WTC11 (cell line): ENCODE measurements around the gene MTA1. TPM values are rescaled to one million over a fixed set of nuclear protein-coding genes. Genes with fewer than 3 reads are reported as not detected.

ENCODE experiments used
- ATF2 ChIP-seq: sonication (generic); formaldehyde crosslinking; IDR thresholded peaks from 2 replicates; pipeline ENCODE4 v1.8.1; 2022; ENCODE audit warnings: low read depth, missing genetic modification reagents, borderline replicate concordance
- ATF3 ChIP-seq: sonication (generic); formaldehyde crosslinking; conservative IDR thresholded peaks from 2 replicates; pipeline ENCODE4 v1.8.1; 2022; ENCODE audit warnings: mild to moderate bottlenecking, missing genetic modification reagents
- CREB1 ChIP-seq: sonication (generic); formaldehyde crosslinking; IDR thresholded peaks from 2 replicates; pipeline ENCODE4 v1.8.0; 2023; ENCODE audit warnings: mild to moderate bottlenecking, missing genetic modification reagents
- CREM ChIP-seq: sonication (generic); formaldehyde crosslinking; IDR thresholded peaks from 2 replicates; pipeline ENCODE4 v1.8.1; 2022; ENCODE audit warnings: mild to moderate bottlenecking, missing genetic modification reagents, moderate library complexity
- ETV6 ChIP-seq: sonication (generic); formaldehyde crosslinking; IDR thresholded peaks from 2 replicates; pipeline ENCODE4 v1.8.1; 2022; ENCODE audit warnings: mild to moderate bottlenecking, missing genetic modification reagents
- FOXJ3 ChIP-seq: sonication (generic); formaldehyde crosslinking; IDR thresholded peaks from 2 replicates; pipeline ENCODE4 v1.9.0; 2021; ENCODE audit warnings: missing genetic modification reagents, mild to moderate bottlenecking, borderline replicate concordance
- GRHL2 ChIP-seq: fragments of 250-450 bp; sonication (Bioruptor Pico); IDR thresholded peaks from 2 replicates; pipeline ENCODE4 v1.8.0; 2022; ENCODE audit warnings: mild to moderate bottlenecking, moderate library complexity; ENCODE audit not compliant: insufficient replicate concordance, severe bottlenecking
- IRF1 ChIP-seq: sonication (generic); formaldehyde crosslinking; IDR thresholded peaks from 2 replicates; pipeline ENCODE4 v1.8.0; 2023; ENCODE audit warnings: missing genetic modification reagents
- JUN ChIP-seq: sonication (generic); formaldehyde crosslinking; IDR thresholded peaks from 2 replicates; pipeline ENCODE4 v1.8.0; 2023; ENCODE audit warnings: mild to moderate bottlenecking, missing genetic modification reagents
- MYBL2 ChIP-seq: sonication (generic); formaldehyde crosslinking; IDR thresholded peaks from 2 replicates; pipeline ENCODE4 v1.8.1; 2023; ENCODE audit warnings: mild to moderate bottlenecking, moderate library complexity, missing genetic modification reagents
- PREB ChIP-seq: sonication (generic); formaldehyde crosslinking; IDR thresholded peaks from 2 replicates; pipeline ENCODE4 v1.8.1; 2022; ENCODE audit warnings: mild to moderate bottlenecking, missing genetic modification reagents, moderate library complexity, borderline replicate concordance
- SMAD3 ChIP-seq: sonication (generic); formaldehyde crosslinking; IDR thresholded peaks from 2 replicates; pipeline ENCODE4 v1.8.0; 2022; ENCODE audit warnings: missing genetic modification reagents, mild to moderate bottlenecking, borderline replicate concordance
- SOX15 ChIP-seq: fragments of 250-450 bp; sonication (Bioruptor Pico); IDR thresholded peaks from 2 replicates; pipeline ENCODE4 v1.9.0; 2021; ENCODE audit warnings: mild to moderate bottlenecking
- STAT6 ChIP-seq: sonication (generic); formaldehyde crosslinking; conservative IDR thresholded peaks from 2 replicates; pipeline ENCODE4 v1.8.1; 2023; ENCODE audit warnings: mild to moderate bottlenecking, low read depth, missing genetic modification reagents, moderate library complexity
- TCF7 ChIP-seq: sonication (generic); formaldehyde crosslinking; IDR thresholded peaks from 2 replicates; pipeline ENCODE4 v1.8.0; 2022; ENCODE audit warnings: mild to moderate bottlenecking, low read depth, missing genetic modification reagents, moderate library complexity
- TEAD4 ChIP-seq: sonication (generic); formaldehyde crosslinking; IDR thresholded peaks from 2 replicates; pipeline ENCODE4 v1.8.0; 2022; ENCODE audit warnings: mild to moderate bottlenecking, missing genetic modification reagents
- USF1 ChIP-seq: sonication (generic); formaldehyde crosslinking; IDR thresholded peaks from 2 replicates; pipeline ENCODE4 v1.8.0; 2022; ENCODE audit warnings: mild to moderate bottlenecking, missing genetic modification reagents
- ZMAT4 ChIP-seq: fragments of 250-450 bp; sonication (Bioruptor Pico); IDR thresholded peaks from 2 replicates; pipeline ENCODE4 v1.9.0; 2021; ENCODE audit warnings: mild to moderate bottlenecking
- ZNF121 ChIP-seq: sonication (generic); formaldehyde crosslinking; IDR thresholded peaks from 2 replicates; pipeline ENCODE4 v1.8.0; 2023; ENCODE audit warnings: missing genetic modification reagents
- ZNF219 ChIP-seq: sonication (generic); formaldehyde crosslinking; IDR thresholded peaks from 2 replicates; pipeline ENCODE4 v1.8.0; 2023; ENCODE audit warnings: missing genetic modification reagents, mild to moderate bottlenecking, borderline replicate concordance
- ZNF232 ChIP-seq: sonication (generic); formaldehyde crosslinking; IDR thresholded peaks from 2 replicates; pipeline ENCODE4 v1.8.0; 2022; ENCODE audit warnings: mild to moderate bottlenecking, missing genetic modification reagents
- ZNF423 ChIP-seq: fragments of 250-450 bp; sonication (Bioruptor Pico); IDR thresholded peaks from 2 replicates; pipeline ENCODE4 v2.1.2; 2022; ENCODE audit warnings: mild to moderate bottlenecking, moderate library complexity
- ZSCAN18 ChIP-seq: fragments of 250-450 bp; sonication (Bioruptor Pico); IDR thresholded peaks from 2 replicates; pipeline ENCODE4 v2.1.2; 2022; ENCODE audit warnings: mild to moderate bottlenecking, moderate library complexity
- total RNA-seq: library from RNA; stranded (reverse); gene quantifications from 3 replicates; pipeline ENCODE4 v1.2.3, GENCODE V29; 2021
- TF ChIP-seq, protein P1 (sequence below): sonication (generic); formaldehyde crosslinking; IDR thresholded peaks from 2 replicates; pipeline ENCODE4 v1.8.0; 2022; ENCODE audit warnings: mild to moderate bottlenecking, missing genetic modification reagents
- TF ChIP-seq, protein P2 (sequence below): sonication (generic); formaldehyde crosslinking; IDR thresholded peaks from 2 replicates; pipeline ENCODE4 v1.8.0; 2023; ENCODE audit warnings: missing genetic modification reagents, mild to moderate bottlenecking, borderline replicate concordance

The MTA1 gene
- total RNA-seq, 1 experiment from 2014 or later, result 279 TPM

GRCh38 chr14:105398044-105398725 lies 21.4 kb upstream of the MTA1 start, which contains the start of gene TEX22 (continued):
- TF ChIP-seq ATF2 (CRISPR knock-in tag) (no peak), IRF1 (CRISPR knock-in tag) (peak; percentile 66; the same call in 1 of the 2 replicates), TEAD4 (peak; percentile 77; the same call in 1 of the 2 replicates), ZNF121 (CRISPR knock-in tag) (no peak), SMAD3 (CRISPR knock-in tag) (peak; percentile 77; the same call in 1 of the 2 replicates), USF1 (CRISPR knock-in tag) (no peak), ZNF219 (CRISPR knock-in tag) (peak; percentile 73; the same call in 1 of the 2 replicates), MYBL2 (CRISPR knock-in tag) (0 out of 2 replicates have a peak, but pooled peaks have one; percentile 14), SOX15 (no peak), ETV6 (CRISPR knock-in tag) (peak; percentile 76), STAT6 (CRISPR knock-in tag) (no peak), PREB (CRISPR knock-in tag) (no peak), ZNF423 (CRISPR knock-in tag) (no peak; the same call in 1 of the 2 replicates), ZMAT4 (CRISPR knock-in tag) (no peak), CREM (CRISPR knock-in tag) (0 out of 2 replicates have a peak, but pooled peaks have one; percentile 26), ZSCAN18 (CRISPR knock-in tag) (no peak), ZNF232 (CRISPR knock-in tag) (peak; percentile 77), ATF3 (CRISPR knock-in tag) (no peak), FOXJ3 (CRISPR knock-in tag) (no peak), GRHL2 (CRISPR knock-in tag) (no peak), TCF7 (CRISPR knock-in tag) (peak; percentile 67), JUN (peak; percentile 51), CREB1 (CRISPR knock-in tag) (no peak)
- TF ChIP-seq, protein P1, sequence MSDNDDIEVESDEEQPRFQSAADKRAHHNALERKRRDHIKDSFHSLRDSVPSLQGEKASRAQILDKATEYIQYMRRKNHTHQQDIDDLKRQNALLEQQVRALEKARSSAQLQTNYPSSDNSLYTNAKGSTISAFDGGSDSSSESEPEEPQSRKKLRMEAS (CRISPR knock-in tag), result peak; percentile 79
- TF ChIP-seq, protein P2, sequence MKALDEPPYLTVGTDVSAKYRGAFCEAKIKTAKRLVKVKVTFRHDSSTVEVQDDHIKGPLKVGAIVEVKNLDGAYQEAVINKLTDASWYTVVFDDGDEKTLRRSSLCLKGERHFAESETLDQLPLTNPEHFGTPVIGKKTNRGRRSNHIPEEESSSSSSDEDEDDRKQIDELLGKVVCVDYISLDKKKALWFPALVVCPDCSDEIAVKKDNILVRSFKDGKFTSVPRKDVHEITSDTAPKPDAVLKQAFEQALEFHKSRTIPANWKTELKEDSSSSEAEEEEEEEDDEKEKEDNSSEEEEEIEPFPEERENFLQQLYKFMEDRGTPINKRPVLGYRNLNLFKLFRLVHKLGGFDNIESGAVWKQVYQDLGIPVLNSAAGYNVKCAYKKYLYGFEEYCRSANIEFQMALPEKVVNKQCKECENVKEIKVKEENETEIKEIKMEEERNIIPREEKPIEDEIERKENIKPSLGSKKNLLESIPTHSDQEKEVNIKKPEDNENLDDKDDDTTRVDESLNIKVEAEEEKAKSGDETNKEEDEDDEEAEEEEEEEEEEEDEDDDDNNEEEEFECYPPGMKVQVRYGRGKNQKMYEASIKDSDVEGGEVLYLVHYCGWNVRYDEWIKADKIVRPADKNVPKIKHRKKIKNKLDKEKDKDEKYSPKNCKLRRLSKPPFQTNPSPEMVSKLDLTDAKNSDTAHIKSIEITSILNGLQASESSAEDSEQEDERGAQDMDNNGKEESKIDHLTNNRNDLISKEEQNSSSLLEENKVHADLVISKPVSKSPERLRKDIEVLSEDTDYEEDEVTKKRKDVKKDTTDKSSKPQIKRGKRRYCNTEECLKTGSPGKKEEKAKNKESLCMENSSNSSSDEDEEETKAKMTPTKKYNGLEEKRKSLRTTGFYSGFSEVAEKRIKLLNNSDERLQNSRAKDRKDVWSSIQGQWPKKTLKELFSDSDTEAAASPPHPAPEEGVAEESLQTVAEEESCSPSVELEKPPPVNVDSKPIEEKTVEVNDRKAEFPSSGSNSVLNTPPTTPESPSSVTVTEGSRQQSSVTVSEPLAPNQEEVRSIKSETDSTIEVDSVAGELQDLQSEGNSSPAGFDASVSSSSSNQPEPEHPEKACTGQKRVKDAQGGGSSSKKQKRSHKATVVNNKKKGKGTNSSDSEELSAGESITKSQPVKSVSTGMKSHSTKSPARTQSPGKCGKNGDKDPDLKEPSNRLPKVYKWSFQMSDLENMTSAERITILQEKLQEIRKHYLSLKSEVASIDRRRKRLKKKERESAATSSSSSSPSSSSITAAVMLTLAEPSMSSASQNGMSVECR, result peak; percentile 58
